ENCODE results near the gene XRCC1. TPM values are rescaled to one million over a fixed set of nuclear protein-coding genes. Genes with fewer than 3 reads are reported as not detected.

Gene XRCC1
- total RNA-seq, 3 donors from 2014 or later (not counting 1 experiment from before 2014, with no cell fraction given): 33.2 to 43.9 (median 40.7) TPM

Other genes starting within 250 kb of the XRCC1 start
- not detected for gene CD177, start 221.8 kb downstream of the XRCC1 start, total RNA-seq
- 1 to 10 TPM in 1 of 3 donors, not detected in 2; 1.4 TPM for gene TEX101, start 160.6 kb downstream of the XRCC1 start, total RNA-seq
- gene LYPD3, start 109.9 kb downstream of the XRCC1 start, total RNA-seq: 1 to 10 TPM; 1.3 to 2.4 (median 1.7) TPM
- 10 to 100 TPM; 24.5 to 24.9 (median 24.8) TPM for gene PHLDB3, start 70.8 kb downstream of the XRCC1 start, total RNA-seq
- 10 to 100 TPM; 22.0 to 25.6 (median 24.6) TPM for gene ETHE1, start 48.3 kb downstream of the XRCC1 start, total RNA-seq
- gene ZNF575, start 42.3 kb downstream of the XRCC1 start, total RNA-seq: 1 to 10 TPM; 1.9 to 5.4 (median 3.9) TPM
- 1 to 10 TPM; 1.7 to 3.0 (median 2.4) TPM for gene PINLYP, start 274 bp upstream of the XRCC1 start, total RNA-seq
- 10 to 100 TPM; 28.5 to 43.7 (median 32.2) TPM for gene IRGQ, start 20.6 kb upstream of the XRCC1 start, total RNA-seq
- 10 to 100 TPM in 1 of 3 donors, 1 to 10 TPM in 2; 4.0 to 10.4 (median 5.8) TPM for gene ZNF576, start 21.1 kb upstream of the XRCC1 start, total RNA-seq
- under 1 TPM; 0.24 to 0.75 (median 0.50) TPM for gene SRRM5, start 36.6 kb upstream of the XRCC1 start, total RNA-seq
- 10 to 100 TPM; 36.3 to 50.5 (median 37.6) TPM for gene ZNF428, start 44.1 kb upstream of the XRCC1 start, total RNA-seq
- gene CADM4, start 64.3 kb upstream of the XRCC1 start, total RNA-seq: under 1 TPM in 2 of 3 donors, not detected in 1; 0.19 to 0.38 TPM
- 100 to 1,000 TPM in 1 of 3 donors, 10 to 100 TPM in 2; 44.5 to 141 (median 55.5) TPM for gene PLAUR, start 94.6 kb upstream of the XRCC1 start, total RNA-seq
- not detected for gene IRGC, start 140.5 kb upstream of the XRCC1 start, total RNA-seq
- 10 to 100 TPM; 23.3 to 37.4 (median 28.3) TPM for gene SMG9, start 179.4 kb upstream of the XRCC1 start, total RNA-seq
- gene KCNN4, start 205.4 kb upstream of the XRCC1 start, total RNA-seq: 1 to 10 TPM in 2 of 3 donors, under 1 TPM in 1; 0.72 to 7.1 (median 1.4) TPM
- gene LYPD5, start 226.9 kb upstream of the XRCC1 start, total RNA-seq: not detected